Natural killer cell treated with Interleukin-12 subunit alpha and Interleukin-12 subunit beta and Interleukin-15 and Interleukin-18, amount 100 ng/mL, for 72 hours (primary cell): ENCODE data around the gene RASSF5. TPM values are rescaled to one million over a fixed set of nuclear protein-coding genes. Genes with fewer than 3 reads are reported as not detected.
A peak's percentile ranks its signal among the peaks of the same experiment; 100 is the strongest.

Experiments
- ATAC-seq, 2 donors: fragments of 150-1000 bp; cut with Tn5 transposase in 1 of 2; sonication (Bioruptor Pico), chemical (Tn5 transposase) in 1 of 2; 2 replicates each; pipeline ENCODE4 v1.10.0; 2021
- DNase-seq: peaks from one replicate; pipeline ENCODE4 v3.0.0; 2022; ENCODE audit warnings: low spot score
- H3K27ac Mint-ChIP-seq, 2 donors: 1 replicate in 1 of 2; 2 replicates in 1 of 2; pipeline ENCODE4 v1.8.0; 2022; ENCODE audit warnings: mixed read lengths in 2 of 2, mild to moderate bottlenecking in 1 of 2, moderate library complexity in 1 of 2
- H3K27me3 Mint-ChIP-seq, 2 donors: 1 replicate in 1 of 2; 2 replicates in 1 of 2; pipeline ENCODE4 v1.8.0; 2022; ENCODE audit warnings: mixed read lengths in 2 of 2
- H3K36me3 Mint-ChIP-seq: one replicate; pipeline ENCODE4 v1.8.0; 2022; ENCODE audit warnings: mixed read lengths
- H3K4me1 Mint-ChIP-seq, 2 donors: 1 replicate in 1 of 2; 2 replicates in 1 of 2; pipeline ENCODE4 v1.8.0; 2022; ENCODE audit warnings: low read depth in 2 of 2, mixed read lengths in 2 of 2, mild to moderate bottlenecking in 1 of 2
- H3K4me3 Mint-ChIP-seq: one replicate; pipeline ENCODE4 v1.8.0; 2022; ENCODE audit warnings: mixed read lengths
- H3K9me3 Mint-ChIP-seq: 2 replicates; pipeline ENCODE4 v1.8.0; 2022; ENCODE audit warnings: mixed read lengths
- total RNA-seq, 2 donors: library from RNA; stranded (reverse); gene quantifications; one replicate each; pipeline ENCODE4 v1.2.3, GENCODE V29; 2022

RASSF5 gene
- total RNA-seq, 2 donors from 2014 or later, result 178 to 260 TPM

- ATAC-seq, result no peak
- no peak for DNase-seq
- H3K27ac Mint-ChIP-seq, result peak overlapping the region; percentile 41 to 82
- H3K4me1 Mint-ChIP-seq, result peaks cover 55 to 74% of the 10 kb centered on the region in 2 donors
- H3K36me3 Mint-ChIP-seq, result no peaks in the 10 kb centered on the region
- H3K4me3 Mint-ChIP-seq, result peak overlapping the region; percentile 88
- H3K27me3 Mint-ChIP-seq, result peaks cover 0 to 2% of the 10 kb centered on the region in 2 donors
- H3K9me3 Mint-ChIP-seq, result no peaks in the 10 kb centered on the region
These were observed 979 bp downstream of the RASSF5 start for GRCh38 chr1:206508130-206508889.

- Mint-ChIP-seq H3K27ac (peak overlapping the region; percentile 41 to 82), H3K27me3 (peaks cover 0 to 2% of the 10 kb centered on the region in 2 donors), H3K4me3 (peak overlapping the region; percentile 88), H3K4me1 (peaks cover 49 to 74% of the 10 kb centered on the region in 2 donors), H3K9me3 (no peaks in the 10 kb centered on the region), H3K36me3 (no peaks in the 10 kb centered on the region)
- ATAC-seq (no peak), DNase-seq (no peak)
These were observed 1.6 kb downstream of the RASSF5 start for GRCh38 chr1:206508956-206509355.

- Mint-ChIP-seq H3K36me3 (no peaks in the 10 kb centered on the region), H3K9me3 (no peaks in the 10 kb centered on the region), H3K4me3 (peak overlapping the region; percentile 88), H3K27ac (peak overlapping the region in 1 of 2 donors; percentile 41), H3K27me3 (peaks cover 0 to 2% of the 10 kb centered on the region in 2 donors), H3K4me1 (peaks cover 44 to 73% of the 10 kb centered on the region in 2 donors)
- ATAC-seq, result no peak
- DNase-seq, result no peak
These were observed 2.4 kb downstream of the RASSF5 start for GRCh38 chr1:206509612-206510257.

GRCh38 chr1:206510371-206510770, 3.0 kb downstream of the RASSF5 start:
- Mint-ChIP-seq H3K36me3 (no peaks in the 10 kb centered on the region), H3K27ac (peak overlapping the region in 1 of 2 donors; percentile 35), H3K4me1 (peaks cover 38 to 72% of the 10 kb centered on the region in 2 donors), H3K9me3 (no peaks in the 10 kb centered on the region), H3K27me3 (peaks cover 0 to 2% of the 10 kb centered on the region in 2 donors), H3K4me3 (peak overlapping the region; percentile 88)
- ATAC-seq, result no peak
- DNase-seq, result no peak

GRCh38 chr1:206511362-206512057, 4.2 kb downstream of the RASSF5 start:
- DNase-seq (no peak), ATAC-seq (no peak)
- peaks cover 0 to 2% of the 10 kb centered on the region in 2 donors for H3K27me3 Mint-ChIP-seq
- peak overlapping the region; percentile 29 for H3K4me3 Mint-ChIP-seq
- H3K36me3 Mint-ChIP-seq, result no peaks in the 10 kb centered on the region
- H3K9me3 Mint-ChIP-seq, result no peaks in the 10 kb centered on the region
- H3K4me1 Mint-ChIP-seq, result peaks cover 35 to 71% of the 10 kb centered on the region in 2 donors
- H3K27ac Mint-ChIP-seq, result peak overlapping the region in 1 of 2 donors; percentile 35

GRCh38 chr1:206512058-206512850, 4.9 kb downstream of the RASSF5 start:
- Mint-ChIP-seq H3K27ac (no peak overlapping the region), H3K27me3 (peaks cover 0 to 2% of the 10 kb centered on the region in 2 donors), H3K4me3 (peak overlapping the region; percentile 29), H3K36me3 (no peaks in the 10 kb centered on the region), H3K9me3 (no peaks in the 10 kb centered on the region), H3K4me1 (peaks cover 32 to 70% of the 10 kb centered on the region in 2 donors)
- no peak for ATAC-seq
- DNase-seq, result no peak

GRCh38 chr1:206512851-206513180, 5.5 kb downstream of the RASSF5 start:
- no peaks in the 10 kb centered on the region for H3K36me3 Mint-ChIP-seq
- H3K9me3 Mint-ChIP-seq, result no peaks in the 10 kb centered on the region
- no peak overlapping the region for H3K27ac Mint-ChIP-seq
- peaks cover 0 to 2% of the 10 kb centered on the region in 2 donors for H3K27me3 Mint-ChIP-seq
- DNase-seq, result no peak
- no peak overlapping the region for H3K4me3 Mint-ChIP-seq
- no peak for ATAC-seq
- peaks cover 32 to 70% of the 10 kb centered on the region in 2 donors for H3K4me1 Mint-ChIP-seq

- Mint-ChIP-seq H3K9me3 (no peaks in the 10 kb centered on the region), H3K4me1 (peaks cover 30 to 70% of the 10 kb centered on the region in 2 donors), H3K27me3 (peaks cover 0 to 2% of the 10 kb centered on the region in 2 donors), H3K36me3 (no peaks in the 10 kb centered on the region), H3K4me3 (no peak overlapping the region), H3K27ac (peak overlapping the region in 1 of 2 donors; percentile 66)
- DNase-seq, result no peak
- ATAC-seq, result no peak
These were observed 6.2 kb downstream of the RASSF5 start for GRCh38 chr1:206513312-206514111.

- H3K9me3 Mint-ChIP-seq, result no peaks in the 10 kb centered on the region
- H3K36me3 Mint-ChIP-seq, result no peaks in the 10 kb centered on the region
- peak overlapping the region in 1 of 2 donors; percentile 66 for H3K27ac Mint-ChIP-seq
- DNase-seq (no peak), ATAC-seq (no peak)
- no peaks in the 10 kb centered on the region for H3K27me3 Mint-ChIP-seq
- no peak overlapping the region for H3K4me3 Mint-ChIP-seq
- H3K4me1 Mint-ChIP-seq, result peaks cover 16 to 56% of the 10 kb centered on the region in 2 donors
These were observed 7.6 kb downstream of the RASSF5 start for GRCh38 chr1:206514813-206515387.

- ATAC-seq, result no peak
- Mint-ChIP-seq H3K4me3 (no peak overlapping the region), H3K36me3 (no peaks in the 10 kb centered on the region), H3K27me3 (no peaks in the 10 kb centered on the region), H3K9me3 (no peaks in the 10 kb centered on the region), H3K27ac (no peak overlapping the region), H3K4me1 (peaks cover 11 to 40% of the 10 kb centered on the region in 2 donors)
- DNase-seq, result no peak
These were observed 9.3 kb downstream of the RASSF5 start for GRCh38 chr1:206516728-206516990.

- Mint-ChIP-seq H3K36me3 (no peaks in the 10 kb centered on the region), H3K4me3 (no peak overlapping the region), H3K9me3 (no peaks in the 10 kb centered on the region), H3K4me1 (peaks cover 11 to 37% of the 10 kb centered on the region in 2 donors), H3K27ac (no peak overlapping the region), H3K27me3 (no peaks in the 10 kb centered on the region)
- DNase-seq (no peak), ATAC-seq (no peak)
These were observed 10.5 kb downstream of the RASSF5 start for GRCh38 chr1:206517784-206518183.

- no peak overlapping the region for H3K4me3 Mint-ChIP-seq
- no peaks in the 10 kb centered on the region for H3K36me3 Mint-ChIP-seq
- DNase-seq, result no peak
- no peaks in the 10 kb centered on the region for H3K9me3 Mint-ChIP-seq
- H3K27ac Mint-ChIP-seq, result no peak overlapping the region
- ATAC-seq, result no peak
- H3K27me3 Mint-ChIP-seq, result no peaks in the 10 kb centered on the region
- peaks cover 11 to 37% of the 10 kb centered on the region in 2 donors for H3K4me1 Mint-ChIP-seq
These were observed 10.9 kb downstream of the RASSF5 start for GRCh38 chr1:206518206-206518605.
